ENCODE measurements around the gene PNP. TPM values are rescaled to one million over a fixed set of nuclear protein-coding genes. Genes with fewer than 3 reads are reported as not detected.

PNP gene
- total and polyA plus RNA-seq, 7 donors, result 3.7 to 42.5 (median 6.0) TPM

DNA sequence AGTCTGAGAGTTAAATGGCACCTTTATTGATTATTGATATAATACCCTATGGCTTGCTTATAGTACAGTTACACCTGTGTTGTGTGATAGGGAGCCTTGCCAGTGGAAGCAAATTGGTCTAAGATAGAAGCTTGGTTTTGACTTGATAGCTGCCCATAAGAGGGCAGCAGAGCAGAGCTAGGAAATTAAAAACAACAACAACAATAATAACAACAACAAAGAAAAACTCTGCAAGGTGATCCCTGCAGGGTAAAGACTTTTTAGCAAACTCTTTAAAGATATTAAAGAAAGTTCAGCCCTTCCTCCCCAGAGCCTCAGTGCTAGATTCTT, 18.2 kb downstream of the PNP start:
- no peak overlapping the region for H3K4me3 ChIP-seq
- intact Hi-C loops (cut with DNase I), result loop anchor here in 1 of 2 donors (10.0 kb wide), 1 partner anchor 77 kb away; the partner anchor contains the start of gene RNASE9
- H3K36me3 ChIP-seq (ENCODE audit: insufficient read depth in 1 of 2, low read depth in 1 of 2), result no peaks in the 10 kb centered on the region
- peaks cover 0 to 6% (median 0%) of the 10 kb centered on the region in 3 donors for H3K27me3 ChIP-seq (ENCODE audit: insufficient read depth in 3 of 3, low read length in 2 of 3)
- ATAC-seq, result no peak
- TF ChIP-seq CTCF (IDR thresholded peaks at IDR 0.05), result no peak
- no peaks in the 10 kb centered on the region for H3K4me1 ChIP-seq
- no peak overlapping the region for H3K27ac ChIP-seq
- no peaks in the 10 kb centered on the region for H3K9me3 ChIP-seq
- no peak for DNase-seq

DNA sequence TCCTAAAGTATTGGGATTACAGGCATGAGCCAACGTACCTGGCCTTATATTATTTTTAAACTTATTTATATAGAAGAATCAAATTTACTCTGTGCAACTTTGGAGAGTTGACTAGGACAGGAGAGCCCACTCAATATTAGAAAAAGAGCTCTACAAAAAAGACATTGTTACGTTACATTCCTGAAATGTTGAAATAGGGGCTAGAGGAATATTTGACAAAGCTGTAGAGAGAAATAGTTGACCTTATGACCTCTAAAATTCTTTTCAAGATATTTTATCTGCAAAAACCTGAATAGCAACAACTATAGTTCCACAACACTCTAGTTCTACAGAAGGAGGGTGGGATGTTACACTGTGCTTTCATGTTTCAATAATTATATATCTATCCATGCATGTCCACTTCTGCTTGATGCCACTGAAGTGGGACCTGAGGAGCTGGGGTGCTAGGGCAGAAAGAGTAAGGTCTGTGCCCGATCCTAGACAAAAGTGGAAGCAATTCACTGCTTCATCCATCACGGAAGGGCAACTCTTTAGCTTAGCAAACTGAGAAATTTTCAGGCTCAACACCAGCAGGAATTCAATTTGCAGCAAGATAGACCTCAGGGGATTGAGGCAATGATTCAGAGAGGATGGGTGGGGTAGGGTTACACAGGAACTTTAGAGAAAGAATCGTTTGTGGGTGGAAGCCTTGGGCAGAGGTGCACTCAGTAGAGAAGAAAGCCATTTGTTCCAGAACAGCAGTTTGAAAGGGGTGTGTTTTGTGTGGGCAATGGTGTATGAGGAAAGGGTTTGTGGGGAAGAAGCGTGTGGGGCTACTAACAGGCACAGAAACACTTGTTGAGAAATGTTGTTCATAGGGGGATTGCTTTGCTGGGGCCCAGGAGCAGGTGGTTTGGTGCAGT, 20.1 kb downstream of the PNP start:
- Histone ChIP-seq H3K27ac (no peak overlapping the region), H3K27me3 (ENCODE audit: insufficient read depth in 3 of 3, low read length in 2 of 3) (peaks cover 0 to 6% (median 0%) of the 10 kb centered on the region in 3 donors), H3K36me3 (ENCODE audit: insufficient read depth in 1 of 2, low read depth in 1 of 2) (no peaks in the 10 kb centered on the region), H3K4me3 (no peak overlapping the region), H3K9me3 (no peaks in the 10 kb centered on the region), H3K4me1 (no peaks in the 10 kb centered on the region)
- 44 to 47% (median 44%) methylated on average over 6 of the region's 6 CpGs for WGBS, 3 donors
- no peak for ATAC-seq
- intact Hi-C loops (cut with DNase I), result loop anchor here in 1 of 2 donors (10.0 kb wide), 1 partner anchor 75 kb away; the partner anchor contains the start of gene RNASE9
- no peak for DNase-seq
- no peak for TF ChIP-seq CTCF (IDR thresholded peaks at IDR 0.05)

DNA sequence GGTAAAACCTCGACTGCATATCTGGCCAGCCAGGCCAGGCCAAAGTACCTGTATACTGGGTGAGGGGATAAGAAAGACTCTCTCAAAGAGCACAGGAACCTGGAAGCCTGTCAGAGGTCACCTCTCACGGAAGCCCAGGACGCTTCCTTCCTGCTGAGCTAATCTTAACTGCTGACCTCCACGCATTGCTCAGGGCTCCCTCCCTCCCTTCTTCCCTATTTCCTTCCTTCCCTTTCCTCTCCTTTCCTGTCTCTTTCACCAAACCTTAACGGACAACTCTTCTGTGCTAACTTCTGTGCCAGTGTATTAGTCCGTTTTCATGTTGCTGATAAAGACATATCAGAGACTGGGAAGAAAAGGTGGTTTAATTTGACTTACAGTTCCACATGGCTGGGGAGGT, 21.4 kb downstream of the PNP start:
- Histone ChIP-seq H3K36me3 (ENCODE audit: insufficient read depth in 1 of 2, low read depth in 1 of 2) (no peaks in the 10 kb centered on the region), H3K27me3 (ENCODE audit: insufficient read depth in 3 of 3, low read length in 2 of 3) (no peaks in the 10 kb centered on the region), H3K9me3 (no peaks in the 10 kb centered on the region), H3K4me1 (no peaks in the 10 kb centered on the region), H3K27ac (no peak overlapping the region), H3K4me3 (no peak overlapping the region)
- DNase-seq (no peak), ATAC-seq (no peak)
- TF ChIP-seq CTCF (IDR thresholded peaks at IDR 0.05), result no peak
- intact Hi-C loops (cut with DNase I), result no loop called here
- WGBS, 3 donors, result 52 to 57% (median 52%) methylated on average over 6 of the region's 6 CpGs

- WGBS, 3 donors, result 86 to 97% (median 96%) methylated on average over 4 of the region's 4 CpGs
Measured at GRCh38 chr14:20492486-20492885, 23.3 kb downstream of the PNP start.

More at GRCh38 chr14:20492486-20492885, 23.3 kb downstream of the PNP start:
- no peaks in the 10 kb centered on the region for H3K27me3 ChIP-seq (ENCODE audit: insufficient read depth in 3 of 3, low read length in 2 of 3)
- ATAC-seq, result no peak
- no peak overlapping the region for H3K27ac ChIP-seq
- no peaks in the 10 kb centered on the region for H3K36me3 ChIP-seq (ENCODE audit: insufficient read depth in 1 of 2, low read depth in 1 of 2)
- intact Hi-C loops (cut with DNase I), result no loop called here
- no peak for TF ChIP-seq CTCF (IDR thresholded peaks at IDR 0.05)
- H3K4me1 ChIP-seq, result no peaks in the 10 kb centered on the region
- no peak for DNase-seq
- no peak overlapping the region for H3K4me3 ChIP-seq
- H3K9me3 ChIP-seq, result no peaks in the 10 kb centered on the region
